ENCODE measurements around the gene SLC12A4. TPM values are rescaled to one million over a fixed set of nuclear protein-coding genes. Genes with fewer than 3 reads are reported as not detected.

The SLC12A4 gene
- total RNA-seq, 1 experiment from 2014 or later, result 33.2 TPM

GRCh38 chr16:68005786-68006286 is 37.4 kb upstream of the SLC12A4 start:
- CTCF ChIA-PET, result no interaction called here
- no peak for DNase-seq
- no peak overlapping the region for H3K4me2 ChIP-seq (ENCODE audit: low read length)

GRCh38 chr16:68005211-68005610 is 36.8 kb upstream of the SLC12A4 start:
- H3K27ac ChIP-seq (ENCODE audit: low read length), result no peak overlapping the region
- no peak overlapping the region for H3K4me2 ChIP-seq (ENCODE audit: low read length)
- ATAC-seq (no peak), DNase-seq (no peak)
- H3K27me3 ChIP-seq (ENCODE audit: low read length), result no peaks in the 10 kb centered on the region
- no peaks in the 10 kb centered on the region for H3K4me1 ChIP-seq (ENCODE audit: insufficient read depth, low read length)
- intact Hi-C loops (cut with micrococcal nuclease), result no loop called here
- no peak overlapping the region for H3K4me3 ChIP-seq (ENCODE audit: low read length)
- H3K9me2 ChIP-seq (replicated peaks; ENCODE audit: low read length), result no peaks in the 10 kb centered on the region
- no TSS peak for BruUV-seq (replicated peaks)
- no peak overlapping the region for H3K9ac ChIP-seq (ENCODE audit: low read length)
- H4K20me1 ChIP-seq (ENCODE audit: low read length), result no peaks in the 10 kb centered on the region
- CTCF ChIA-PET, result no interaction called here
- H2AFZ ChIP-seq (ENCODE audit: low read length), result no peak overlapping the region
- POLR2A ChIA-PET (ENCODE audit: unreplicated experiment), result no interaction called here
- no peaks in the 10 kb centered on the region for H3F3A ChIP-seq (ENCODE audit: low read length, unreplicated experiment)
- H3K36me3 ChIP-seq (ENCODE audit: low read depth, low read length), result no peaks in the 10 kb centered on the region
- no peaks in the 10 kb centered on the region for H3K79me2 ChIP-seq (ENCODE audit: low read length)
- TF ChIP-seq CTCF (conservative IDR thresholded peaks at IDR 0.05; ENCODE audit: low read depth, low read length), result no peak
- no peak for TF ChIP-seq EZH2phosphoT487 (IDR thresholded peaks at IDR 0.05; ENCODE audit: borderline replicate concordance, low read length)
- no peak for TF ChIP-seq EZH2 (IDR thresholded peaks at IDR 0.05; ENCODE audit: low read length, unreplicated experiment)
- no peaks in the 10 kb centered on the region for H3K9me3 ChIP-seq (ENCODE audit: low read length)

More at GRCh38 chr16:68005786-68006286, 37.4 kb upstream of the SLC12A4 start:
- H3F3A ChIP-seq (ENCODE audit: low read length, unreplicated experiment), result no peaks in the 10 kb centered on the region
- no peak overlapping the region for H3K27ac ChIP-seq (ENCODE audit: low read length)
- no peaks in the 10 kb centered on the region for H3K36me3 ChIP-seq (ENCODE audit: low read depth, low read length)
- no peak overlapping the region for H3K4me3 ChIP-seq (ENCODE audit: low read length)
- no peak overlapping the region for H3K9ac ChIP-seq (ENCODE audit: low read length)
- BruUV-seq (replicated peaks), result no TSS peak
- no peak overlapping the region for H2AFZ ChIP-seq (ENCODE audit: low read length)
- no peaks in the 10 kb centered on the region for H3K4me1 ChIP-seq (ENCODE audit: insufficient read depth, low read length)
- H3K27me3 ChIP-seq (ENCODE audit: low read length), result no peaks in the 10 kb centered on the region
- no peak for TF ChIP-seq EZH2 (IDR thresholded peaks at IDR 0.05; ENCODE audit: low read length, unreplicated experiment)
- TF ChIP-seq EZH2phosphoT487 (IDR thresholded peaks at IDR 0.05; ENCODE audit: borderline replicate concordance, low read length), result no peak
- TF ChIP-seq CTCF (conservative IDR thresholded peaks at IDR 0.05; ENCODE audit: low read depth, low read length), result no peak
- intact Hi-C loops (cut with micrococcal nuclease), result no loop called here
- H4K20me1 ChIP-seq (ENCODE audit: low read length), result no peaks in the 10 kb centered on the region
- POLR2A ChIA-PET (ENCODE audit: unreplicated experiment), result no interaction called here
- no peak for ATAC-seq
- H3K79me2 ChIP-seq (ENCODE audit: low read length), result no peaks in the 10 kb centered on the region
- H3K9me3 ChIP-seq (ENCODE audit: low read length), result no peaks in the 10 kb centered on the region
- H3K9me2 ChIP-seq (replicated peaks; ENCODE audit: low read length), result no peaks in the 10 kb centered on the region

DNA sequence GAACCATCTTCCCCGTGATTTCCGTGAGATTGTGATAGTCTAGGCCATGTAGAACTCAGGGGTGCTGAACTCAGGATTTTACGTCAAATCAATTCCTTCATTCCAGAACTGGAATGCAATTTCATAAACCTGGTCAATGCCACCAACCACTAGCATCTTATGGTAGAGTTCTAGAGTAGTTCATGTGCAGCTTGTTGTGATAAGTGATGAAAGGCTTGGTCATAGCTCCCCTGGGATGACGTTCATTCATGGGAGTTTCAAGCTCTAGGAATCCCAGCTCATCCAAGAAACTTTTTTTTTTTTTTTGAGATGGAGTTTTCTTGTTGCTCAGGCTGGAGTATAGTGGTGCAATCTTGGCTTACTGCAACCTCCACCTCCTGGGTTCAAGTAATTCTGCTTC is 34.6 kb upstream of the SLC12A4 start:
- H3F3A ChIP-seq (ENCODE audit: low read length, unreplicated experiment), result no peaks in the 10 kb centered on the region
- BruUV-seq (replicated peaks), result no TSS peak
- H2AFZ ChIP-seq (ENCODE audit: low read length), result no peak overlapping the region
- no peaks in the 10 kb centered on the region for H3K9me2 ChIP-seq (replicated peaks; ENCODE audit: low read length)
- H3K4me1 ChIP-seq (ENCODE audit: insufficient read depth, low read length), result no peaks in the 10 kb centered on the region
- no peak overlapping the region for H3K9ac ChIP-seq (ENCODE audit: low read length)
- no peaks in the 10 kb centered on the region for H3K9me3 ChIP-seq (ENCODE audit: low read length)
- DNase-seq (no peak), ATAC-seq (no peak)
- no peaks in the 10 kb centered on the region for H3K27me3 ChIP-seq (ENCODE audit: low read length)
- no peak overlapping the region for H3K4me3 ChIP-seq (ENCODE audit: low read length)
- no peaks in the 10 kb centered on the region for H4K20me1 ChIP-seq (ENCODE audit: low read length)
- no peak overlapping the region for H3K27ac ChIP-seq (ENCODE audit: low read length)
- H3K4me2 ChIP-seq (ENCODE audit: low read length), result no peak overlapping the region
- ChIA-PET POLR2A (ENCODE audit: unreplicated experiment) (no interaction called here), CTCF (no interaction called here)
- H3K79me2 ChIP-seq (ENCODE audit: low read length), result no peaks in the 10 kb centered on the region
- H3K36me3 ChIP-seq (ENCODE audit: low read depth, low read length), result no peaks in the 10 kb centered on the region
- intact Hi-C loops (cut with micrococcal nuclease), result no loop called here
- TF ChIP-seq EZH2phosphoT487 (IDR thresholded peaks at IDR 0.05; ENCODE audit: borderline replicate concordance, low read length) (no peak), CTCF (conservative IDR thresholded peaks at IDR 0.05; ENCODE audit: low read depth, low read length) (no peak), EZH2 (IDR thresholded peaks at IDR 0.05; ENCODE audit: low read length, unreplicated experiment) (no peak)

Data from PC-3 (cell line).